Fibroblast of skin of right quadriceps (primary cell): ENCODE results near the gene INF2.
"Not testable (repeated sequence)": the region's sequence is repeated elsewhere in the genome, so short reads cannot be mapped to it uniquely, and the experiment has no call there.

Experiments
- DNase-seq: peaks from one replicate; pipeline ENCODE4 v3.0.0-alpha.2; 2013

INF2 gene

DNA sequence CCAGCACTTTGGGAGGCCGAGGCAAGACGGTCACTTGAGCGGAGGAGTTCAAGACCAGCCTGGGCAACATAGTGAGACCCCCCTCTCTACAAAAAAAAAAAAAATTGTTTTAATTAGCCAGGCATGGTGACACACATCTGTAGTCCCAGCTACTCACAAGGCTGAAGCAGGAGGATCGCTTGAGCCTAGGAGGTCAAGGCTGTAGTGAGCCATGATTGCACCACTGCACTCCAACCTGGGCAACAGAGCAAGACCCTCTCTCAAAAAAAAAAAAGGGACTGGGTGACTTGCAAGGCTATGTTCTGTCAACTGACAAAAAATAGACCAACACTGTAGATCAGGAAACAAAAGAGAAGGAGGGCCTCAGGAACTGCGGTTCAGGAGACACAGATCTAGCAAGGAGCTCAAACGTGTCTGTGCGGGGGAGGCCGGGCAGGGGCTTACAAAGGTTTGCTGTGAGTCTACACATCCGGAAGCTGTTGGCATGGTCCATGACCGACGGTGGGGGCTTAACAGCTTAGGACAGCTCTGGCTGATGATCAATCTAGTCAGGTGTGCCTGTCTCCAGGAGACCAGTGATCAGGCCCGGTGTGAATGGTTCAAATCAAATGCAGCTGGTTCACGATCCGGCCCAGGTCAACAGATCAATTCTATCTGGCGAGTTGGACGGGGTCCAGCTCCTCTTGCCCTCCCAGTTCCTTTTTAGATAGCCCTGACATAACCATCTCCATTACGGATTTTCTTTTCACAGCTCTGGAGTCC is 31.7 kb upstream of the INF2 start:
- DNase-seq = no peak

DNA sequence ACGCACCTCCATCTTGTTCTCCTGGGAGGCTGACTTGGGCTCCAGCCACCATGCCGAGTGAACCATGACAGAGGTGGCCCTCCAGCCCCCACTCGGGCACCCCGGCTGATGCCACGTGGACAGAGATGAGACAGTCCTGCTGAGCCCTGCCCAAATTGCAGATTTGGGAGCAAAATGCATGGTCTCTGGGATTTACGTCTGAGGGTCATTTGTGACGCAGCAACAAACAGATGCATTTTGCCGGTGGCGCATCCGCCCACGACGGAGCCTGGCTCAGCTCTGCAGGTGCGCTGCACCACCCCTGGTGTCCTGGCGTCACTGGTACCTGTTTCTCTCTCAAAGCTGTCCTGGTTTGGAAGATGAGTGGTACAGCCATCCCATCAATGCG is 31.1 kb upstream of the INF2 start:
- DNase-seq = no peak

DNA sequence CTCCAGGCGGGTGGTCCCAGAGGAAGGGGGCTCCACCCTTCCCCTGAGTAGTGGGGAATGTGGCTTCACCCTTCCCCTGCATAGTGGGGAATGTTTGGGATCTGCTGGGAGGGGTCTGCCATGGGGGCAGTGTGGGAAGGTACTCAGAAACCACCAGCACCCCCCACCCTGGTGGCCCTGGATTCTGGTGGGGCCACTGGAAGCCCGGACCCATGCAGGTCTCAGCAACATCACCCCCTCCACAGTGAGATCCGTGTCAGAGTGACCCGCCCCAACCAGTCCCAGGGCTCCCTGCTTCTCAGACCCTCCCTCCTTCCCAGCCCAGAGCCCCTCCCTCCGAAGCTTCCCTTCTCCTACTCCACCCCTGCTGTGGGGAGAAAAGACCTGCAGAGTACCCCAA is 30.3 kb upstream of the INF2 start:
- DNase-seq = no peak

DNA sequence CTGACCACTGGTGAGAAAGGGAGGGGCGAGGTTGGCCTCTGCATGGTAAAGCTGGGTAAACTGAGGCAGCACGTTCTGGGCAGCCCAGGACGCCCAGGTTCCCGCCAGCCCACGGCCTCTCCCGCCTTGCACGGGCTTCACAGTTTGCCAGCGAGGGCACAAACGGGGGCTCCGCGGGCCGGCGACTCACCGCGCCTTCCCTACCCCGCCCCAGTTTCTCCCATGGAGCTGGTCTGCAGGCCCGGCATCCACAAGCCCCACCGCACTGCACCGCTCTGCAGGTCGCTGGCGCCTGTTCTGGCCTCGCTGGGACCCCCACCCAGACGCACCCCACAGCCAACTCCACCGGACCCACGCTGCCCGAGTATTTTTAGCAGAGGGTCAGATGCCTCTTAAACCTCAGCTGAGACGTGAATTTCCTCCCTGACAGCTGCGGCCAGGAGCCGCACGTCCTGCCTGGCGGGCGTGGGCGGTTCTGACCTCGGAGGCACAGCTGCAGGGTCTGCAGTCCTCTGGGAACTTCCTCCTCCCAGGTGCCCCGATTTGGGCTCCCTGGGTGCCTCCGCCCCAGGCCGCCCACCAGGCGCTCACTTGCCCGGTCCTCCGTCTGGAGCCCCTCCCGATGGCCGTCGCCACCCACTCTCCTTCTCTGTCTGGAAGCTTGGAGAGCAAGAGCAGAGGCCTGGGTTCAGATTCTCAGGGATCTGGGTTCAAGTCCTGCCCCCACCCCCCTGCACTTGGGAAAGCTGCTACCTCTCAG is 29.5 kb upstream of the INF2 start:
- DNase-seq = no peak

DNA sequence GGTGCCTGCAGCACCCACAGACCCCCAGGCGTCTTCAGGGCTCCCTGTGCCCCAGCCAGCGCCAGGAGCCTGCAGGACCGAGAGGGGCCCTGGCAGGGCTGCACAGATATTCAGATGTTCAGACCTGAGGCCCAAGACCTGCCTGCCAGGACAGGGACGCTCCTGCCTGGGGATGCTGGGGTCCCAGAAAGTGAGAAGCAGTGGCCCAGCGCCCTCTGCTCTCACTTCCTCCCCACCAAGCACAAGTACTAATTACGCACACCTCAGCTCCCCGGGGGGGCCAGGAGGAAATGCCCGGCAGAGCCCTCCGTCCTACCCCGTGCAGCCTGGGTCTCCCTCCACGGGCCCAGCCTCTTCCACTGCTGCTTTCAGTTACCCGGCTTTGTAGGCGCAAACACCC is 28.8 kb upstream of the INF2 start:
- DNase-seq = no peak

DNA sequence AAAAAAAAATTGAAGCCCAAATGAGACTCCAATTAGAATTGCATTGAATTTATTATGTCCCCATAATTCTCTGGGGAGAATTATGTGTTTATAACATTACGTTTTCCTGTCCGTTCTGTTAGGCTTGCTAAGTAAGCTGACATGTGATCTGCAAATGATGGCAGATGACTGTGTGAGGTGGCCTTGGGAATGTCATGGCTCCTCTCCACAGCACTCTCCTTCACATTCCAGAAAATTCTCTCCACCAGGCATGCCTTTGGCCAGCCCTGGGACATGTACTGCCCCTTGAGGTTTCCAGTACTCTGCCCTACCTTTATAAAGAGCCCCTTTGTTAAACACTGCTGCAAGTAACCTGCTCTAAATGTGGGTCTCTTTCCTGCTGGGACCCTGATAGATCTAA is 28.3 kb upstream of the INF2 start:
- no peak for DNase-seq

DNA sequence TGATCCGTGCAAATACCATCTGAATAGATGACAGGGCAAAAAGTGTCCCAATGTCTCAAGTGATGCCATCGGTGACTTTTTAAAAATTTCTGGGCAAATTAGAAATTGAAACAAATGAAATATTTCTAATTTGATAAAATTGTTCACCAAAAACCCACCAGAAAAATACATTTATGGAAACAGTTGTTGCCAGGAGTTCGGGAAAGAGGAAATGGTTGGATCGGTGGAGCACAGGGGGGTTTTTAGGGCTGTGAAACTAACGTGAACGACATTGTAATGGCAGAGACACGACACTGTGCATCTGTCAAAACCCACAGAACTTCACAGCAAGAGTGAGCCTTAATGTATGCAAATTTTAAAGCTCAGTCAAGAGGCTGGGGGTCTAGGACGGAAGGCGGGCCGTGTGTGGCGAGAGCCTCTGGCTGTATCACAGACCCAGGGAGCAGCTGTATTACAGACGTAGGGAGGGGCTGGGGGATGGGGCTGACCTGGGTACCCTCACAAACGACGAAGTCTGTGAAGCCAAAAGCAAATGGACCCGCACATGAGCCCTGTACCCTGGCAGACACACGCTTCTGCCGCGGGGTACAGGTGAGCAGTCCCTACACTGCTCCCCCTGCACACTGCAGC is 27.8 kb upstream of the INF2 start:
- DNase-seq = not testable (repeated sequence)

DNA sequence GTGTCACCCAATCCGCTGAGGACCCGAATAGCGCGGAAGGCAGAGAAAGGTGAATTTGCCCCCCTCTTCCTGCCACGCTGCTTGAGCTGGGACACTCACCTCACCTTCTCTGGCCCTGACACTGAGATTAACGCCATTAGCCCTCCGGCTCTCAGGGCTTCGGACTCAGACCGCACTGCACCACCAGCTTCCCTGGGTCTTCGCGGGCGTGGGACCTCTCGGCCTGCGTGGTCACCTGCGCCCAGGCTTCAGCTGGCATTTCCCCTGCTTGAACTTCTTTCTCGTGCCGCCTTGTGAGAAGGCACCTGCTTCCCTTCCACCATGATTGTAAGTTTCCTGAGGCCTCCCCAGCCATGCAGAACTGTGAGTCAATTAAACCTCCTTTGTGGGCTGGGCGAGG is 26.9 kb upstream of the INF2 start:
- not testable (repeated sequence) for DNase-seq

DNA sequence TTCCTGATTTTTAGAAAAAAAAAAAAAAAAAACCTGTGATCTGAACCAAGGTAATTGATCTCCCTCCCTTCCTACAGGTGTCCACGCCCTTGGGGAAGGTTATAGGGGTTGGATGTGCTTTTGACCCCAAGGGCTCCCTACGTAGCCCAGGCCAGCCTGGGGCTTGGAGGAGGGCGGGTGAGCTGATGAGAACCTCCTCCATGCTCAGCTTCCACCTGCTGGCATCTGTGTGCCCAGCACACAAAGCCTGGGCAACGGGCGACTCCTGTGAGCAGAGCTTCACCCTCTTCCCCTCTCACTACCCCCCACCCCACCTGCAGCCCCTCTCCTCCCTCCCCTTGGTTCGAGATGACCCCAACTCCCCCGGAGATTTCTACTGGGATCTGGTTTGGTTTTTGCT is 25.3 kb upstream of the INF2 start:
- DNase-seq = no peak

DNA sequence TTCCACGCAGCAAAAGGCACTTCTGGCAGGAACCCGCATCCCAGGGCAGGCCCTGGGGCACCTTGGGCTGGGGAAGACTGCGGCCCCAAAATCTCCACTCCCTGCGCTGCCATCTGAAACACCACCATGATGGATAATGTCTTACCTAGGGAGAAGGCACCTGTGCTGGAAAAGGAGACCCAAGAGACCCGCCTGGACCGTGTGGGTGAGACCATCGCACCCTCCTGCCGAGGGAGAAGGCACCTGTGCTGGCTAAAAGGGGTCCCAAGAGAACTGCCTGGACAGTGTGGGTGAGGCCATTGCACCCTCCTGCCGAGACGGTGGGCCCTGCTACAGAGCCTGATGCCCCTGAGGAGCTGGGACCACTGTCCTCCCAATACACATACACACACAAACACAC is 24.8 kb upstream of the INF2 start:
- no peak for DNase-seq

DNA sequence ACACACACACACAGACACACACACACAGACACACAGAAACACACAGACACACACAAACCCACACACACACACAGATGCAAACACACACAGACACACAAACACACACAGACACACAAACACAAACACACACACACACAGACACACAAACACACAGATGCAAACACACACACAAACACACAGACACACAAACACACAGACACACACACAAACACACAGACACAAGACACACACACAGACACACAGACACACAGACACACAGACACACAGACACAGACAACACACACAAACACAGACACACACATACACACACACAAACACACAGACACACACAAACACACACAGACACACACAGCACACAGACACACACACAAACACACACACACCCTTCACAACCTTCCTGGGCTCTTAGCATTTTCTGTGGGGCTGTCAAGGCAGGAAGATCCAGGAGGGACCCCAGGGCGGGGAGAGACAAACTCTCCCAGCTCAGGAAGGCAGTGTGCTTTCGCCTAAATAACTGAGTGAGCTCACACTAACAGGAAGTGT is 24.2 kb upstream of the INF2 start:
- no peak for DNase-seq

DNA sequence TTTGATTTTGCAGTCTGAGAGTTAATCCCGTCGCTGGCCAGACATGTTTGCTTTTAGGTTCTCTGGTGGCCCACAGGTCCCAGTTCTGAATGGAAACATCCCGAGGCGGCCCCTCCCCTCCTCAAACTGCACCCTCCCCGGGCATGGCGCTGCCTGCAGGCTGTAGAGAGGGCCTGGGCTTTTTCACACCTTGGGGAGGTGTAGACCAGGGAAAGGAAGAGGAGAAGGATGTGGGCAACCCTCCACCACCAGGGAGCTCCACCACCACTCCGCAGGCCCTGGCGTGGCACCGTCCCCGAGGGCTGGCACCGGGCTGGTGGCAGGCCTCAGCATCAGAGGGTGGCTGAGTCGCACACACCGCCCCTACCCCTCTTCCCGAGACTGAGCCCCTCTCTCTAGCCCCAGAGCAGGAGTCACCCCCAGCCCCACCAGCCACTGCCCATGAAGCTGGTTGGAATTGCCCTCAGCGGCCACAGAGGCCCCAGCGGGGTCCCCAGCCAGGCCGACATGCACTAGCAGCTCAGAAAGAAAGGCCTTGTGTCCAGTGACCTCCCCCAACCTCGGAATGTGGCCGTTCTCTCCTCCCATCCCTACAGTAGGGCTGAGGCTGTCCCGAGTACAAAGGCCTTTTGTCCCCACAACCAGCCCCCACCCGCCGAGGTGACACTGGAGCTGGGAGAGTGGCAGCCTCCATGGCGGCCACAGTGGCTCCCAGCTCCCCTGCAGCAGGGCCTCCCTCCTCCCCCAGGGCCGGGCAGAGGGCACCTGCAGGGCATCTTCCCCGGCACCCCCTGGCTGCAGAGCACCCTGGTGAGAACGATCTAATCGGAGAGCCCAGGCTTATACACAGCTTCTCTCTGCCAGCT is 23.5 kb upstream of the INF2 start:
- no peak for DNase-seq

DNA sequence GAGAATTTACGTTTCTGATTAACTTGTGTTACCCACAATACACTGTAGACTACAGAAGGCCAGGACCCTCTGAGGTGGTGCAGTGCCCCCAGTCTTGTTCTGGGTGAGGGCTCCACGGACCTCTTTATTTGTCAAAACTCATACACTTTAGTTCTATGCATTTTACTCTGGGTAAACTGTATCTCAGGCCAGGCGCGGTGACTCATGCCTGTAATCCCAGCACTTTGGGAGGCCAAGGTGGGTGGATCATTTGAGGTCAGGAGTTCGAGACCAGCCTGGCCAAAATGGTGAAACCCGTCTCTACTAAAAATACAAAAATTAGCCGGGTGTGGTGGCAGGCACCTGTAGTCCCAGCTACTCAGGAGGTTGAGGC is 22.9 kb upstream of the INF2 start:
- DNase-seq = not testable (repeated sequence)

DNA sequence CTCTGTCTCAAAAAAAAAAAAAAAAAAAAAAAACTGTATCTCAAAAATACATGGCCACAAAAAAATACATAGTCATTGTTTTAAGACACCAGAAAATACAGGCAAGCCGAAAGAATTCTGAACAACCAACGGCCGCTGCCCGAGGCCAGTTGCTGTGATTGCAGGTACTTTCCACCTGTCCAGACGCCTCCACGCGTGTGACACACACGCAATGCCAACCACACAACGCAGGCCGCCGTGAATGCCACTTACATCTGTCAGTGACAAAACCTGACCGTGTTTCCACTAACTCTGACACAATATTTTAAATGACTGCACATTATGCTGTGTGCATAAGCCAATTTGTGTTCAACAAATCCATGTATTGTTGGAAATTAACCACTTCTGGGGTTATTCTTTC is 22.4 kb upstream of the INF2 start:
- DNase-seq = no peak

DNA sequence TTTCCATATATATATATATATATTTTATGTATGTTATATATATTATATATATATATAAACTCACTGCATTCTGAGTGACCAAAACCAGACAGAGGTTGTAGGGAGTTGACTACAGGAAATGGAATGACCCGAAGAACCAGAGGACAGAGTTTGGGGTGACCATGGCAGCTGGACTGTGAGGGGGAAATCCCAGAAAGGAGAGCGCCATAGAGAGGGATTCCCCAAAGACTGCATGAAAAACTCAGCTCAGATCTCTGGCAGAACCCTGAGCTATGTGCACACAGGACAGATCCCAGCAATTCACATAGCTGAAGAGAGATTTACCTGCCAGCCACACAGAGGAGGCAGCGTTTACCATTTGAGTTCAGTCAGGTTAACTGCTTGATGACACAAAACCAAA is 19.7 kb upstream of the INF2 start:
- DNase-seq = no peak

DNA sequence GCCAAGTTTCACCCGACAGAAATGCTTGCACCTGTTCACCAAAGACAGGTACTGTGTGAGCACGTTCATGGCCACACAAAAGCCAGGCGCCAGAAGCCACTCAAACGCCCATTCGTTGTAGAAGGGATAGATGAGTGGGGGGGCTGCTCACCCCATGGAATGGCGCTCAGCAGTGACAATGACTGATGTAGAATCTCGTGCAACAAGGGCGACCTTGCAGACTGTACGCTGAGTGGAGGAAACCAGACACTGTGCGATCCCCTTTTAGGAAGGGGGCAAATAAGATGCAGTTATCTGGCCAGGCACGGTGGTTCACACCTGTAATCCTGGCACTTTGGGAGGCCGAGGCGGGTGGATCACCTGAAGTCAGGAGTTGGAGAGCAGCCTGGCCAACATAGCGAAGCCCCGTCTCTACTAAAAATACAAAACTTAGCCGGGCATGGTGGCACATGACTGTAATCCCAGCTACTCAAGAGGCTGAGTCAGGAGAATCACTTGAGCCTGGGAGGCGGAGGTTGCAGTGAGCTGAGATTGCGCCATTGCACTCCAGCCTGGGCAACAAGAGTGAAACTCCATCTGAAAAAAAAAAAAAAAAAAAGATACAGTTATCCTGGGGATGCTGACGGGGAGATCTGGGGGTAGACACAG is 18.0 kb upstream of the INF2 start:
- DNase-seq = not testable (repeated sequence)

DNA sequence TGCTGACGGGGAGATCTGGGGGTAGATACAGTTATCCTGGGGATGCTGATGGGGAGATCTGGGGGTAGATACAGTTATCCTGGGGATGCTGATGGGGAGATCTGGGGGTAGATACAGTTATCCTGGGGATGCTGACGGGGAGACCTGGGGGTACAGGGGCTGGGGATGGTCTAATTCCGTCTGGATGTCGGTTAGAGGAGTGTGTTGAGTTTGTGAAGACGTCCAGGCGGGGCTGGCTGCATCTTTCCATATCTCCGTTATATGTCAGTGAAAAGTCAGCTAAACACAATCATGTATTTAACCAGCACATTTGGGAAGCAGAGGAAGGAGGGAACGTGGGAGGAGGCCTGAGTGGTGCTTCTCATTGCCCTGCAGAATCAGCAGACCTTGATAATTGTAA is 17.3 kb upstream of the INF2 start:
- DNase-seq = not testable (repeated sequence)

DNA sequence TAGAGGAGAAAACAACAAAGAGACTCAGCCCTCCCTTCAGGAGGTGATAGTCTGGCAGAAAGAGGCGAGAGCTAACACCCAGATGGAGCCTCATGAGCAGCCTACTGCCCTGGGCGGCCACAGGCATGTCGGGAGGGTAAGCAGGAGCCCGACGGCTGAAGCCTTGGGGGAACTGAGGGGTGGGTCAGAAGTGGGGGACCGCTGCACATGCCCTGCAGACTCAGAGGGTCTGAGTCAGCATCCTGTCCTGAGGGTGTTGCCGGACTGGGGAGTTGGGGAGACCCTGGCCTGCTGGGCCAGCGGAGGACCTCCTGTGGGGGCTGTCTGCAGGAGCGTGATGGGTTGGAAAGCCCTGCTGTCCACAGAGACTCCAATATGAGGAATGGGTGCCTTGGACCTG is 15.9 kb upstream of the INF2 start:
- DNase-seq = no peak

DNA sequence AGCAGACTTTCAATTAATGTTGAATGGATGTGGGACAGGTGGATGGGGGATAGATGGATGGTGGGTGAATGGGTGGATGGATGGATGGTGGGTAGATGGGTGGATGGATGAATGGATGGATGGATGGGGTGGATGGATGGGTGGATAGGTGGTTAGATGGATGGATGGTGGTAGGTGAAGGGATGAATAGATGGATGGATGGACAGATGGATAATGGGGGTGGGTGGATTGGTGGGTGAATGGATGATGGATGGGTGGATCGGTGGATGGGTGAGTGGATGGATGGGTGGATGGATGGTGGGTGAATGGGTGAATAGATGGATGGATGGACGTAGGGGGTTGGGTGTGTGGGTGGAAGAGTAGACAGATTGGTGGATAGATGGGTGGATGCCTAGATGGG is 14.0 kb upstream of the INF2 start:
- DNase-seq = no peak

DNA sequence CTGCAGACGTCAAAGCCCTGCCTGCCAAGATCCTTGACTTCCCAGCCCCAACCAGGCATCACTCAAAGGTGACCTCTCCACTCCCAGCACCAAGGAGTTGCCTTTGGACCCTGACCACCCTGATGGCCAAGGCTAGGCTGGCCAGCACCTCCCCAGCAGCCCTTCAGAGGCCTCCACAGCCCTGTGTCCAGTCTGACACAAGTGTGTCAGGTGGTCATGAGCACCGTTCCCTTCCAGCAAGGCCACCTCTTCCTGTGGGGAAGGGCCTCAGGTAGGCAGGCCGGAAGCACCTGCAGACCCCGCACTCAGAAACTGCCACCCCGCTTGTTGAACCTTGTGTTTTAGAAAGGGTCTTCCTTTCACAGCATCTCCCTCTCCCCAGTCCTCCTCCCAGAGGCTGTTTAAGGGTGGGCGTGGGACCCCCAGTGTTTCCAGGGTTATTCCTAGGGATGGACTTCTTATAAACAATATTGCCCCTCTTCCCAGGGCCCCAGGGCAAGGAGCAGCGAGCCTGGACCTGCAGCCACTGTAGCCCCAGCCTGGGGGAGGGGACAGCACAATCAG is 13.2 kb upstream of the INF2 start:
- no peak for DNase-seq

DNA sequence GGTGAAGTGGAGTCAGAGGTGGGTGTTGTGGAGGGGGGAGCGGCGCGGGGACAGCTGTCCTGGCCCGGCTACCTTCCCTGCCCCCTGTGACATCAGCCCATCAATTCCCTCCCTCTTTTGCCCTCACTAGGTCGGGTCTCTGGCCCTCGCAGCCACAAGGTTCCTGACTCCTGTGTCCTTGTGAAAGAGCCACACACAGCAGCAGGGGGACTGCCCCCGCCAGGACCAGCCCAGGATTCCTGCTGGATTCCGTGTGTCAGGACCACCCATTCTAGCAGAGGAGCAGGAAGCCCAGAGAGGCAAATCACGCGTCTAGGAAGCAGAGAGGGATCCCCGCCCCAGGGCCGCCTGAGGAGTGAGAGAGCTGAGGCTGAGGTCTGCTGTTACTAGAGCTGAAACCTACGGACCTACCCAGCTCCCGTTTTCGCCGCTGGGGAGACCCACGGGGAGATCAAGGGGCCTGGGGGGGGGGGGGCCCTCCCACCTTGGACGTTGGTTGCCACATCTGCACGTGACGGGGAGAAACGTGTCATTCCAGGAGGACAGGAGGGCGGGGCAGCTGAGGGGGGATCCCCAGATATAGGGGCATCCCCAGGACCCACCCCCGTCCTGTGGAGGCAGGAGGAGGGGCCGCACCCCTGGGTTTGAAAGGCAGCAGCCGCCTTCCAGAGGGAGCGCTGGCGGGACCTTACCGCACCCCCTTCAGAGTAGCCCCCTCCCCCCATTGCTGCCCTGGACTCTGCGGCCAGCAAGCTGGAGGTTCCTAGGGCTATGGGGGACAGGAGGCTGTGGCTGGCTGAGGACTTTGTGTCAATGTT is 12.5 kb upstream of the INF2 start:
- DNase-seq = no peak
